ENCODE data around the gene PDSS2.
"Not testable (repeated sequence)": the region's sequence is repeated elsewhere in the genome, so short reads cannot be mapped to it uniquely, and the experiment has no call there.

PDSS2 gene

GRCh38 chr6:107144014-107144413 is 315.4 kb downstream of the PDSS2 start:
- H3K9ac ChIP-seq (ENCODE audit: low read length), result no peak overlapping the region

GRCh38 chr6:107140581-107140980 is 318.8 kb downstream of the PDSS2 start:
- no peaks in the 10 kb centered on the region for H3K79me2 ChIP-seq (ENCODE audit: insufficient read depth, low read length)
- no peak overlapping the region for H3K4me2 ChIP-seq (ENCODE audit: low read depth, low read length, poor library complexity, severe bottlenecking)
- no peaks in the 10 kb centered on the region for H3F3A ChIP-seq (ENCODE audit: insufficient read depth)
- no peak overlapping the region for H3K9ac ChIP-seq (ENCODE audit: low read length)
- no peak overlapping the region for H2AFZ ChIP-seq (ENCODE audit: low read depth, low read length, severe bottlenecking)
- no peaks in the 10 kb centered on the region for H3K36me3 ChIP-seq (ENCODE audit: low read length)
- no peak overlapping the region for H3K4me3 ChIP-seq (ENCODE audit: insufficient read depth, low read length, poor library complexity, severe bottlenecking)
- H3K9me2 ChIP-seq (replicated peaks; ENCODE audit: insufficient read depth, low read length), result no peaks in the 10 kb centered on the region
- H4K20me1 ChIP-seq (ENCODE audit: low read depth, low read length), result no peaks in the 10 kb centered on the region
- H3K27ac ChIP-seq (ENCODE audit: low read depth, low read length), result no peak overlapping the region
- no peaks in the 10 kb centered on the region for H3K27me3 ChIP-seq (ENCODE audit: low read length)
- H3K9me3 ChIP-seq (ENCODE audit: insufficient read depth, low read length), result no peaks in the 10 kb centered on the region
- TF ChIP-seq EZH2phosphoT487 (conservative IDR thresholded peaks at IDR 0.05; ENCODE audit: low read length) (no peak), CTCF (IDR thresholded peaks at IDR 0.05; ENCODE audit: insufficient read depth, low read length, poor library complexity, severe bottlenecking) (no peak)

More at GRCh38 chr6:107144014-107144413, 315.4 kb downstream of the PDSS2 start:
- H3F3A ChIP-seq (ENCODE audit: insufficient read depth), result no peaks in the 10 kb centered on the region
- H3K36me3 ChIP-seq (ENCODE audit: low read length), result no peaks in the 10 kb centered on the region
- no peaks in the 10 kb centered on the region for H3K27me3 ChIP-seq (ENCODE audit: low read length)
- no peaks in the 10 kb centered on the region for H3K79me2 ChIP-seq (ENCODE audit: insufficient read depth, low read length)
- H4K20me1 ChIP-seq (ENCODE audit: low read depth, low read length), result no peaks in the 10 kb centered on the region
- H3K4me3 ChIP-seq (ENCODE audit: insufficient read depth, low read length, poor library complexity, severe bottlenecking), result no peak overlapping the region
- no peak overlapping the region for H2AFZ ChIP-seq (ENCODE audit: low read depth, low read length, severe bottlenecking)
- TF ChIP-seq EZH2phosphoT487 (conservative IDR thresholded peaks at IDR 0.05; ENCODE audit: low read length) (no peak), CTCF (IDR thresholded peaks at IDR 0.05; ENCODE audit: insufficient read depth, low read length, poor library complexity, severe bottlenecking) (no peak)
- H3K4me2 ChIP-seq (ENCODE audit: low read depth, low read length, poor library complexity, severe bottlenecking), result no peak overlapping the region
- no peaks in the 10 kb centered on the region for H3K9me2 ChIP-seq (replicated peaks; ENCODE audit: insufficient read depth, low read length)
- no peaks in the 10 kb centered on the region for H3K9me3 ChIP-seq (ENCODE audit: insufficient read depth, low read length)
- H3K27ac ChIP-seq (ENCODE audit: low read depth, low read length), result no peak overlapping the region

- not testable (repeated sequence) for H3K9ac ChIP-seq (ENCODE audit: low read length); H4K20me1 ChIP-seq (ENCODE audit: low read depth, low read length); H2AFZ ChIP-seq (ENCODE audit: low read depth, low read length, severe bottlenecking); H3K27ac ChIP-seq (ENCODE audit: low read depth, low read length); H3K4me2 ChIP-seq (ENCODE audit: low read depth, low read length, poor library complexity, severe bottlenecking); H3K36me3 ChIP-seq (ENCODE audit: low read length); H3K9me3 ChIP-seq (ENCODE audit: insufficient read depth, low read length); H3F3A ChIP-seq (ENCODE audit: insufficient read depth); H3K9me2 ChIP-seq (replicated peaks; ENCODE audit: insufficient read depth, low read length); H3K4me3 ChIP-seq (ENCODE audit: insufficient read depth, low read length, poor library complexity, severe bottlenecking); H3K79me2 ChIP-seq (ENCODE audit: insufficient read depth, low read length); H3K27me3 ChIP-seq (ENCODE audit: low read length)
Measured at GRCh38 chr6:107136324-107136723, 323.0 kb downstream of the PDSS2 start.

- not testable (repeated sequence) for H2AFZ ChIP-seq (ENCODE audit: low read depth, low read length, severe bottlenecking); H3K4me3 ChIP-seq (ENCODE audit: insufficient read depth, low read length, poor library complexity, severe bottlenecking)
Measured at GRCh38 chr6:107135048-107135680, 324.2 kb downstream of the PDSS2 start.

More at GRCh38 chr6:107135048-107135680, 324.2 kb downstream of the PDSS2 start:
- not testable (repeated sequence) for H3F3A ChIP-seq (ENCODE audit: insufficient read depth); H3K9me3 ChIP-seq (ENCODE audit: insufficient read depth, low read length); H3K4me2 ChIP-seq (ENCODE audit: low read depth, low read length, poor library complexity, severe bottlenecking); H3K36me3 ChIP-seq (ENCODE audit: low read length); H3K27ac ChIP-seq (ENCODE audit: low read depth, low read length); H3K27me3 ChIP-seq (ENCODE audit: low read length); H4K20me1 ChIP-seq (ENCODE audit: low read depth, low read length); H3K9ac ChIP-seq (ENCODE audit: low read length); H3K9me2 ChIP-seq (replicated peaks; ENCODE audit: insufficient read depth, low read length); H3K79me2 ChIP-seq (ENCODE audit: insufficient read depth, low read length)

Data from SU-DHL-6 (cell line).